WTC11 (cell line): Measurements from ENCODE around the gene COL18A1. TPM values are rescaled to one million over a fixed set of nuclear protein-coding genes. Genes with fewer than 3 reads are reported as not detected.

Experiments
- ATAC-seq: fragments of 200-7000 bp; cut with Tn5 transposase; 2 replicates; pipeline ENCODE4 v1.10.0; 2021; ENCODE audit warnings: mild to moderate bottlenecking, moderate library complexity
- CTCF ChIA-PET: fragments of 300-600 bp; sonication (Branson Sonifier 250); formaldehyde crosslinking; loops from one replicate; lab custom pipeline; 2021; ENCODE audit warnings: antibody characterized with exemption; lab: Charles Lee
- POLR2A ChIA-PET: fragments of 350-600 bp; sonication (Branson Sonifier 250); formaldehyde crosslinking; loops from one replicate; lab custom pipeline; 2021; ENCODE audit warnings: antibody characterized with exemption; lab: Charles Lee
- DNase-seq: peaks from one replicate; pipeline ENCODE4 v3.0.0; 2021; ENCODE audit warnings: low spot score
- H3K27ac Mint-ChIP-seq: 2 replicates; pipeline ENCODE4 v1.8.0; 2021; ENCODE audit warnings: mixed read lengths
- H3K27me3 Mint-ChIP-seq: 2 replicates; pipeline ENCODE4 v1.8.0; 2021; ENCODE audit warnings: low read depth, mild to moderate bottlenecking, moderate library complexity, mixed read lengths
- H3K36me3 Mint-ChIP-seq: 2 replicates; pipeline ENCODE4 v1.8.0; 2021; ENCODE audit warnings: mixed read lengths
- H3K4me1 Mint-ChIP-seq: 2 replicates; pipeline ENCODE4 v1.8.0; 2022; ENCODE audit warnings: mixed read lengths
- H3K4me3 Mint-ChIP-seq: 2 replicates; pipeline ENCODE4 v1.8.0; 2021; ENCODE audit warnings: mild to moderate bottlenecking, moderate library complexity, mixed read lengths
- H3K9me3 Mint-ChIP-seq: 2 replicates; pipeline ENCODE4 v1.8.0; 2021; ENCODE audit warnings: mixed read lengths
- ATF1 ChIP-seq: sonication (generic); formaldehyde crosslinking; IDR thresholded peaks from 2 replicates; pipeline ENCODE4 v1.8.1; 2023; ENCODE audit warnings: mild to moderate bottlenecking, moderate library complexity, missing genetic modification reagents
- ATF2 ChIP-seq: sonication (generic); formaldehyde crosslinking; IDR thresholded peaks from 2 replicates; pipeline ENCODE4 v1.8.1; 2022; ENCODE audit warnings: low read depth, missing genetic modification reagents, borderline replicate concordance
- ESRRA ChIP-seq: sonication (generic); formaldehyde crosslinking; IDR thresholded peaks from 2 replicates; pipeline ENCODE4 v1.8.1; 2022; ENCODE audit warnings: mild to moderate bottlenecking, missing genetic modification reagents, borderline replicate concordance
- ETV6 ChIP-seq: sonication (generic); formaldehyde crosslinking; IDR thresholded peaks from 2 replicates; pipeline ENCODE4 v1.8.1; 2022; ENCODE audit warnings: mild to moderate bottlenecking, missing genetic modification reagents
- HMGA2 ChIP-seq: fragments of 250-450 bp; sonication (Bioruptor Pico); IDR thresholded peaks from 2 replicates; pipeline ENCODE4 v1.4.0; 2021; ENCODE audit warnings: mild to moderate bottlenecking, moderate library complexity
- MYBL2 ChIP-seq: sonication (generic); formaldehyde crosslinking; IDR thresholded peaks from 2 replicates; pipeline ENCODE4 v1.8.1; 2023; ENCODE audit warnings: mild to moderate bottlenecking, moderate library complexity, missing genetic modification reagents
- NR2C2 ChIP-seq: sonication (generic); formaldehyde crosslinking; IDR thresholded peaks from 2 replicates; pipeline ENCODE4 v1.8.0; 2022; ENCODE audit warnings: mild to moderate bottlenecking, missing genetic modification reagents
- PRRX2 ChIP-seq: fragments of 250-450 bp; sonication (Bioruptor Pico); IDR thresholded peaks from 2 replicates; pipeline ENCODE4 v1.8.0; 2021; ENCODE audit warnings: mild to moderate bottlenecking
- SMAD4 ChIP-seq: sonication (generic); formaldehyde crosslinking; IDR thresholded peaks from 2 replicates; pipeline ENCODE4 v1.8.0; 2022; ENCODE audit warnings: mild to moderate bottlenecking, missing genetic modification reagents
- TP53 ChIP-seq: sonication (generic); formaldehyde crosslinking; IDR thresholded peaks from 2 replicates; pipeline ENCODE4 v1.8.1; 2023; ENCODE audit warnings: mild to moderate bottlenecking, missing genetic modification reagents
- ZBTB21 ChIP-seq: sonication (generic); formaldehyde crosslinking; IDR thresholded peaks from 2 replicates; pipeline ENCODE4 v1.8.1; 2023; ENCODE audit warnings: mild to moderate bottlenecking, missing genetic modification reagents, borderline replicate concordance
- ZBTB43 ChIP-seq: sonication (generic); formaldehyde crosslinking; IDR thresholded peaks from 2 replicates; pipeline ENCODE4 v1.8.1; 2023; ENCODE audit warnings: mild to moderate bottlenecking, missing genetic modification reagents
- ZNF138 ChIP-seq: sonication (generic); formaldehyde crosslinking; conservative IDR thresholded peaks from 2 replicates; pipeline ENCODE4 v1.8.1; 2022; ENCODE audit warnings: mild to moderate bottlenecking, moderate library complexity, missing genetic modification reagents
- ZNF219 ChIP-seq: sonication (generic); formaldehyde crosslinking; IDR thresholded peaks from 2 replicates; pipeline ENCODE4 v1.8.0; 2023; ENCODE audit warnings: missing genetic modification reagents, mild to moderate bottlenecking, borderline replicate concordance
- total RNA-seq: library from RNA; stranded (reverse); gene quantifications from 3 replicates; pipeline ENCODE4 v1.2.3, GENCODE V29; 2021
- TF ChIP-seq, protein P1 (sequence below): fragments of 200-600 bp; IDR thresholded peaks from 2 replicates; pipeline ENCODE4 v1.8.0; 2022; ENCODE audit warnings: antibody characterized with exemption
- TF ChIP-seq, protein P2 (sequence below): sonication (generic); formaldehyde crosslinking; IDR thresholded peaks from 2 replicates; pipeline ENCODE4 v1.8.0; 2022; ENCODE audit warnings: mild to moderate bottlenecking, missing genetic modification reagents
- TF ChIP-seq, protein P3 (sequence below): sonication (generic); formaldehyde crosslinking; IDR thresholded peaks from 2 replicates; pipeline ENCODE4 v1.8.1; 2022; ENCODE audit warnings: mild to moderate bottlenecking, missing genetic modification reagents, moderate library complexity, borderline replicate concordance

The COL18A1 gene
- total RNA-seq, 1 experiment from 2014 or later = 231 TPM

DNA sequence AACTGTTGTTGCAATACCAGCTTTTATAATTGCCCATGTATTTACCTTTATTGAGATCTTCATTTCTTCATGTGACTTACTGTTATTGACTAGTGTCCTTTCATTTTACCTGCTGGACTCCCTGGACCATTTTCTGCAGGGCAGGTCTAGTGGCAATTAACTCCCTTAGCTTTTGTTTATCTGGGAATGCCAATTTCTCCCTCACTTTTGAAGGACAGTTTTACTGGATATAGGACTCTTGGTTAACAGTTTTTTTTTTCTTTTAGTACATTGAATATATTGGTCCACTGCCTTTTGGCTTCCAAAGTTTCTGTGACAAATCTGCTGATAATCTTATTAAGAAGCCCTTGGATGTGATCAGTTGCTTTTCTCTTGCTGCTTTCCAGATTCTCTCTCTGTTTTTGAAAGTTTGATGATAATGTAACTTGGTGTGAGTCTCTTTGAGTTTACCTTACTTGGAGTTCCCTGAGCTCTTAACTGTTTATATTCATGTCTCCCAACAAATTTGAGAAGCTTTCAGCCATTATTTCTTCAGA lies 56.9 kb downstream of the COL18A1 start (continued):
- TF ChIP-seq, protein P1, sequence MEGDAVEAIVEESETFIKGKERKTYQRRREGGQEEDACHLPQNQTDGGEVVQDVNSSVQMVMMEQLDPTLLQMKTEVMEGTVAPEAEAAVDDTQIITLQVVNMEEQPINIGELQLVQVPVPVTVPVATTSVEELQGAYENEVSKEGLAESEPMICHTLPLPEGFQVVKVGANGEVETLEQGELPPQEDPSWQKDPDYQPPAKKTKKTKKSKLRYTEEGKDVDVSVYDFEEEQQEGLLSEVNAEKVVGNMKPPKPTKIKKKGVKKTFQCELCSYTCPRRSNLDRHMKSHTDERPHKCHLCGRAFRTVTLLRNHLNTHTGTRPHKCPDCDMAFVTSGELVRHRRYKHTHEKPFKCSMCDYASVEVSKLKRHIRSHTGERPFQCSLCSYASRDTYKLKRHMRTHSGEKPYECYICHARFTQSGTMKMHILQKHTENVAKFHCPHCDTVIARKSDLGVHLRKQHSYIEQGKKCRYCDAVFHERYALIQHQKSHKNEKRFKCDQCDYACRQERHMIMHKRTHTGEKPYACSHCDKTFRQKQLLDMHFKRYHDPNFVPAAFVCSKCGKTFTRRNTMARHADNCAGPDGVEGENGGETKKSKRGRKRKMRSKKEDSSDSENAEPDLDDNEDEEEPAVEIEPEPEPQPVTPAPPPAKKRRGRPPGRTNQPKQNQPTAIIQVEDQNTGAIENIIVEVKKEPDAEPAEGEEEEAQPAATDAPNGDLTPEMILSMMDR = no peak
- no peak for TF ChIP-seq ZBTB21 (CRISPR knock-in tag)
- no peak for TF ChIP-seq ZNF138
- TF ChIP-seq, all 79 proteins: peak for 0

- Mint-ChIP-seq H3K9me3 (peaks cover 13% of the 10 kb centered on the region), H3K27ac (no peak overlapping the region), H3K4me3 (no peak overlapping the region), H3K36me3 (peaks cover 24% of the 10 kb centered on the region), H3K4me1 (peaks cover 21% of the 10 kb centered on the region), H3K27me3 (no peaks in the 10 kb centered on the region)
- DNase-seq (no peak), ATAC-seq (no peak)
- ChIA-PET CTCF (interaction anchor here (0.8 kb wide), 1 partner anchor 155 kb away, joined by 3 read pairs; no protein-coding TSS in a partner anchor), POLR2A (no interaction called here)
- TF ChIP-seq SMAD4 = no peak
- TF ChIP-seq TP53 (CRISPR knock-in tag) = no peak
- TF ChIP-seq PRRX2 (CRISPR knock-in tag) = no peak
- TF ChIP-seq, protein P2, sequence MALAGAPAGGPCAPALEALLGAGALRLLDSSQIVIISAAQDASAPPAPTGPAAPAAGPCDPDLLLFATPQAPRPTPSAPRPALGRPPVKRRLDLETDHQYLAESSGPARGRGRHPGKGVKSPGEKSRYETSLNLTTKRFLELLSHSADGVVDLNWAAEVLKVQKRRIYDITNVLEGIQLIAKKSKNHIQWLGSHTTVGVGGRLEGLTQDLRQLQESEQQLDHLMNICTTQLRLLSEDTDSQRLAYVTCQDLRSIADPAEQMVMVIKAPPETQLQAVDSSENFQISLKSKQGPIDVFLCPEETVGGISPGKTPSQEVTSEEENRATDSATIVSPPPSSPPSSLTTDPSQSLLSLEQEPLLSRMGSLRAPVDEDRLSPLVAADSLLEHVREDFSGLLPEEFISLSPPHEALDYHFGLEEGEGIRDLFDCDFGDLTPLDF = no peak
- TF ChIP-seq NR2C2 (CRISPR knock-in tag) = no peak
- TF ChIP-seq, protein P3, sequence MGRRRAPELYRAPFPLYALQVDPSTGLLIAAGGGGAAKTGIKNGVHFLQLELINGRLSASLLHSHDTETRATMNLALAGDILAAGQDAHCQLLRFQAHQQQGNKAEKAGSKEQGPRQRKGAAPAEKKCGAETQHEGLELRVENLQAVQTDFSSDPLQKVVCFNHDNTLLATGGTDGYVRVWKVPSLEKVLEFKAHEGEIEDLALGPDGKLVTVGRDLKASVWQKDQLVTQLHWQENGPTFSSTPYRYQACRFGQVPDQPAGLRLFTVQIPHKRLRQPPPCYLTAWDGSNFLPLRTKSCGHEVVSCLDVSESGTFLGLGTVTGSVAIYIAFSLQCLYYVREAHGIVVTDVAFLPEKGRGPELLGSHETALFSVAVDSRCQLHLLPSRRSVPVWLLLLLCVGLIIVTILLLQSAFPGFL (CRISPR knock-in tag) = no peak
- TF ChIP-seq HMGA2 = no peak
- TF ChIP-seq ATF1 = no peak
Measured at GRCh38 chr21:45463871-45464270, 58.9 kb downstream of the COL18A1 start.

- H3K27ac Mint-ChIP-seq = no peak overlapping the region
Measured at GRCh38 chr21:45464309-45464708, 59.3 kb downstream of the COL18A1 start.

More at GRCh38 chr21:45464309-45464708, 59.3 kb downstream of the COL18A1 start:
- TF ChIP-seq ZNF219 (CRISPR knock-in tag) (no peak), ATF2 (CRISPR knock-in tag) (no peak), ZBTB43 (no peak), ETV6 (CRISPR knock-in tag) (no peak), ESRRA (CRISPR knock-in tag) (no peak), HMGA2 (no peak), MYBL2 (CRISPR knock-in tag) (no peak)
- TF ChIP-seq, protein P3 (CRISPR knock-in tag) = no peak
- Mint-ChIP-seq H3K27me3 (no peaks in the 10 kb centered on the region), H3K4me1 (peaks cover 21% of the 10 kb centered on the region), H3K9me3 (peaks cover 13% of the 10 kb centered on the region), H3K4me3 (no peak overlapping the region), H3K36me3 (peaks cover 24% of the 10 kb centered on the region)
- no peak for ATAC-seq
- DNase-seq = no peak
- CTCF ChIA-PET = interaction anchor here (0.8 kb wide), 1 partner anchor 155 kb away, joined by 3 read pairs; no protein-coding TSS in a partner anchor
- POLR2A ChIA-PET = no interaction called here
